Embryonic facial prominence (tissue), 1 donor: Measurements from ENCODE around the gene ANGPTL1.
"Not testable (repeated sequence)": the region's sequence is repeated elsewhere in the genome, so short reads cannot be mapped to it uniquely, and the experiment has no call there.

Experiments
- DNase-seq: peaks from one replicate; pipeline ENCODE4 v3.0.0-alpha.2; 2016; ENCODE audit errors: extremely low spot score

ANGPTL1 gene

GRCh38 chr1:178868706-178869105 is 2.2 kb downstream of the ANGPTL1 start:
- DNase-seq = no peak

- no peak for DNase-seq
Observed at GRCh38 chr1:178867670-178868069, 3.2 kb downstream of the ANGPTL1 start.

- no peak for DNase-seq
Observed at GRCh38 chr1:178864326-178864725, 6.6 kb downstream of the ANGPTL1 start.

- DNase-seq = no peak
Observed at GRCh38 chr1:178862864-178863263, 8.0 kb downstream of the ANGPTL1 start.

GRCh38 chr1:178862416-178862815 is 8.5 kb downstream of the ANGPTL1 start:
- DNase-seq = no peak

- no peak for DNase-seq
Observed at GRCh38 chr1:178857126-178857525, 13.8 kb downstream of the ANGPTL1 start.

- no peak for DNase-seq
Observed at GRCh38 chr1:178849918-178850317, 21.0 kb downstream of the ANGPTL1 start.

GRCh38 chr1:178847919-178848318 is 23.0 kb downstream of the ANGPTL1 start:
- not testable (repeated sequence) for DNase-seq

GRCh38 chr1:178847396-178847849 is 23.5 kb downstream of the ANGPTL1 start:
- no peak for DNase-seq

- no peak for DNase-seq
Observed at GRCh38 chr1:178846306-178846705, 24.6 kb downstream of the ANGPTL1 start.

- no peak for DNase-seq
Observed at GRCh38 chr1:178844436-178844835, 26.4 kb downstream of the ANGPTL1 start.

GRCh38 chr1:178825167-178825566 is 45.7 kb downstream of the ANGPTL1 start:
- DNase-seq = no peak

- DNase-seq = no peak
Observed at GRCh38 chr1:178821134-178821866, 49.6 kb downstream of the ANGPTL1 start.

- no peak for DNase-seq
Observed at GRCh38 chr1:178819123-178819522, 51.8 kb downstream of the ANGPTL1 start.

- DNase-seq = no peak
Observed at GRCh38 chr1:178818416-178818815, 52.5 kb downstream of the ANGPTL1 start.

- no peak for DNase-seq
Observed at GRCh38 chr1:178810585-178810984, 60.3 kb downstream of the ANGPTL1 start.

- DNase-seq = no peak
Observed at GRCh38 chr1:178808529-178808928, 62.3 kb downstream of the ANGPTL1 start.

- DNase-seq = no peak
Observed at GRCh38 chr1:178806665-178807300, 64.1 kb downstream of the ANGPTL1 start.

- no peak for DNase-seq
Observed at GRCh38 chr1:178802873-178803272, 68.0 kb downstream of the ANGPTL1 start.
